NCI-H774 (cell line): ENCODE results near the gene TRIM72.
"Not testable (repeated sequence)": the region's sequence is repeated elsewhere in the genome, so short reads cannot be mapped to it uniquely, and the experiment has no call there.

ENCODE experiments used
- DNase-seq: peaks from one replicate; lab custom pipeline; 2025; lab: John Stamatoyannopoulos, UW

Gene TRIM72

DNA sequence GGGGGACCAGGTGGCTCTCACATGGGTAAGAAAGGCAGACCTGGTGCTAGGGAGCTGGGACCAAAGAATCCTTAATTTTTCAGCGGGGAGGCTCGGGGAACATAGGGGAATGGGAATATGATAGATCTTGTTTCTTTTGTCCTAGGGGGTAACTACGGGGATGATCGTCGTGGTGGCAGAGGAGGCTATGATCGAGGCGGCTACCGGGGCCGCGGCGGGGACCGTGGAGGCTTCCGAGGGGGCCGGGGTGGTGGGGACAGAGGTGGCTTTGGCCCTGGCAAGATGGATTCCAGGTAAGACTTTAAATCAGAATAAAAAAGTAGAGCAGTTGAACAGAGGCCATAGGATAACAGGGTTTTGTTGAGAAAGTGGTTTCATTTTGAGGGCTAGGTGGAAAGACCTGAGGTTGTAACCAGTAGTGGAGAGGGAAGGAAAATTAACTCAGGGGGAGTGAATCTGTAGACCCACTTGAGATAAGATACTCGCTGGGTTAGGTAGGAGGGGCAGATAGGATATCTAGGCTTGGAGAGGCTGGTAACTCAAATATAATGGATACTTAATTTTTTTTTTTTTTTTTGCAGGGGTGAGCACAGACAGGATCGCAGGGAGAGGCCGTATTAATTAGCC is 23.0 kb upstream of the TRIM72 start:
- DNase-seq = no peak

DNA sequence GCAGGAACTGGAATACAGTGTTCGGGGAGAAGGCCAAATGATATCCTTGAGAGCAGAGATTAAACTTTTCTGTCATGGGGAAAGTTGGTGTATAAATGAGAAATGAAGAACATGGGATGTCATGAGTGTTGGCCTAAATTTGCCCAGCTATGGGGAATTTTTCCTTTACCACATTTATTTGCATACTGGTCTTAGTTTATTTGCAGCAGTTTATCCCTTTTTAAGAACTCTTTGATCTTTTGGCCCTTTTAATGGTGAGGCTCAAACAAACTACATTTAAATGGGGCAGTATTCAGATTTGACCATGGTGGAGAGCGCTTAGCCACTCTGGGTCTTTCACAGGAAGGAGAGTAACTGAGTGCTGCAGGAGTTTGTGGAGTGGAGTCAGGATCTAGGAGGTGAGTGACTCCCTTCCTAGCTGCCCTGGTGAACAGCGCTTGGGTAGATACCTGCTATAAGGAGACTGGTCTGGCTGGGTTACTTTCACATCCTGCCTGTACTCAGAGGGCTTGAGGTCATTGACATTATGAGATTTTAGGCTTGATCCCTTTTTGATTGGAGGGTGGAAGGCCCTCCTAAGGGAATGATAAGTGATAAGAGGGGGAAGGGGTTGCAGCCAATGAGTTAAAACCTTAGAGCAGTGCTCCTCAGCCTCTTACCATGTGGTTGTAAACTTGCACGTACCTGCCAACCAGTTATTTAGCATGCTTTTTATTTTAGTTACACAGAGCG is 22.1 kb upstream of the TRIM72 start:
- DNase-seq = no peak

DNA sequence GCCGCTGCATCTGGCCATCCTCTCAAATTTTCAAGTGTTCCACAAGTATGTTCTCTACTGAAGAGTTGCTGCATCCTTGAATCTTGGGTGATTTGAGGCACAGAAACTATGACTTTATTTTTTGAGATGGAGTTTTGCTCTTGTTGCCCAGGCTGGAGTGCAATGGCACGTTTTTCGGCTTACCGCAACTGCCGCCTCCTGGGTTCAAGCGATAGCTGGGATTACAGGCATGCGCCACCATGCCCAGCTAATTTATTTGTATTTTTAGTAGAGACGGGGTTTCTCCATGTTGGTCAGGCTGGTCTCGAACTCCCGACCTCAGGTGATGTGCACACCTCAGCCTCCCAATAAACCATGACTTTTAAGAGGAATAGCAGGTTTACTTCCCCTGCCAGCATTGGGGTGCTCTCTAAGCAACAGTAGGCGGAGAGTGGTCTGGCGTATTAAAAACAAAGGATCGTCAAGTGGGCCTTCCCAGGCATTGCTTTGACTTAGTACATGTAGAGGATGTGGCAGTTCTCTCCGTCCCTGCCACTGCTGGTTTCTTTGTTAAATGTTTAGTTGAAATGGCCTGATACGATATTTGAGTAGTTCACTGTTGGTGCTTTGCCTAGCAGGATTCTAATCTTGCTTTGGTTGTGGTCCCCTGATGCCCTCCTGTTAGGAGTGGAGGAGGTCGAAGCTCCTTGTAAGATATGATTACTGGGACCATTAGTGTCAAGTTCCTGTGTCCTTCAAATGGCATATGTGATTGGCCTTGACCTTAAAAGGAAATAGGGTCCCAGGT is 20.9 kb upstream of the TRIM72 start:
- no peak for DNase-seq

DNA sequence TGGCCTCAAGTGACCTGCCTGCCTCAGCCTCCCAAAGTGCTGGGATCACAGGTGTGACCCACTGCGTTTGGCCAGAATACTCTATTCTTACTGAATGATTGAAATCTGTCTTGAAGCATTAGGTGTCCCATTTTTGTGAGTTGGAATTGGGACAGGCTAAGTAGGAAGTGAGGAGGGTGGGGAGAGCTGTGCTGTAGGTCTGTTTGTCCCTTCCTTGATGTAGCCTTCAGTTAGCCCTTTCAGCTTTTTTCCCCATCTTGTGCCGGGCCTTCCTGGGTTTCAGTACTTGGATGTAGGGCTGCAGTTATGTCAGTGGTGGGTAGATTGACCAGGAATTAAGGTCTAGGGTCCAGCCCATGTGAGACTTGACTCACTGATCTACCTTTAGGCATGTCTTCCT is 20.0 kb upstream of the TRIM72 start:
- no peak for DNase-seq

DNA sequence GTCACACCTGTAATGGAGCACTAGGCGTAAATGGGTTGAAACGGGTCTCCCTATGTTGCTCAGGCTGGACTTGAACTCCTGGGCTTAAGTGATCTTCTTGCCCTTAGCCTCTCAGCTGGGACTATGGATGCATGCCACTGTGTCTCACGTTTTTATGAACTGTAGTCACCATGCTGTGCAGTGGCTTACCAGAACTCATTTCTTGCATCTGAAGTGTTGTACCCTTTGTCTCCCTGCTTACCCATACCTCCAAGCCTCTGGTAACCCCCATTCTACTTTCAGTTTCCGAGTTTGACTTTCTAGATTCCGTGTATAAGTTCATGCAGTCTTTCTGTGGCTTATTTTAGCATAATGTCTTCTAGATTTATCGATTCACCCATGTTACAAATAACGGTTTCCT is 19.0 kb upstream of the TRIM72 start:
- DNase-seq = no peak

DNA sequence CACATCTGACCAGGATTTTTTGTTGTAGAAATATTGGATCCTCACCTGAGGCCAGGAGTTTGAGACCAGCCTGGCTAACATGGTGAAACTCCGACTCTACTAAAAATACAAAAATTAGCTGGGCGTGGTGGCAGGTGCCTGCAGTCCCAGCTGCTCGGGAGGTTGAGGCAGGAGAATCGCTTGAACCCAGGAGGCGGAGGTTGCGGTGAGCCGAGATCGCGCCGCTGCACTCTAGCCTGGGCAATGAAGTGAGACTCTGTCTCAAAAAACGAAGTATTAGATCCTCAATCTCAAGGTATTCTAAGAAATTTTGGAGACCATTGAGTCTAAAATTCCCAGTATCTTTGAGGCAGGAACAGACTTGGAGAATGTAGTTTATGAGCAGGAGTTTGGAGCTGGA is 18.1 kb upstream of the TRIM72 start:
- not testable (repeated sequence) for DNase-seq

DNA sequence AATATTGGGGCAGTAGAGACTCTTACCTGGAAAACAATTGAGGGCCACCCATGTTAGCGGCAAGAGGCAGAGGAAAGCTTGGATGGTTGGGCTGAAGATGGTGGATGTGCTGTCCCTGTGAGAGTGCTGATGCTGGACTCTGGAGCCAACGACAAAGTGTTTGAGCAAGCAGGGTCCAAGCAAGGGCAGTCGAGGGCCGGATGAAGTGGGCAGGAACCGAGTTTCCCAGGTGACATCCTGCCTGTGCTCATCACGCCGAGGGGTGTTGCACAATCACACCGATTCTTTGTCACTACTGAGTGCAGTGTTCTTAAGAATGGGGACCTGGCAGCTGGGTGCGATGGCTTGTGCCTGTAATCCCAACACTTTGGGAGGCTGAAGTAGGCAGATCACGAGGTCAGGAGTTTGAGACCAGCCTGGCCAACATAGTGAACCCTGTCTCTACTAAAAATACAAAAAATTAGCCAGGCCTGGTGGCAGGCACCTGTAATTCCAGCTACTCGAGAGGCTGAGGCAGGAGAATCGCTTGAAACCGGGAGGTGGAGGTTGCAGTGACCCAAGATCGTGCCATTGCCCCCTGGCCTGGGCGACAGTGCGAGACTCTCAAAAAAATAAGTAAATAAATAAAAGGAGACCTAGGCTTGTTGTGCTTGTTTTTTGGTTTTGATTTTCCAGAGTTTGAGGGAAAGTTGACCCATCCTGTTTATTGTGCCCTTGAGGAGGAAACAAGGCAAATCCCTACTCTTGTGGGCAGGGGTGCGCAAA is 17.4 kb upstream of the TRIM72 start:
- DNase-seq = no peak

DNA sequence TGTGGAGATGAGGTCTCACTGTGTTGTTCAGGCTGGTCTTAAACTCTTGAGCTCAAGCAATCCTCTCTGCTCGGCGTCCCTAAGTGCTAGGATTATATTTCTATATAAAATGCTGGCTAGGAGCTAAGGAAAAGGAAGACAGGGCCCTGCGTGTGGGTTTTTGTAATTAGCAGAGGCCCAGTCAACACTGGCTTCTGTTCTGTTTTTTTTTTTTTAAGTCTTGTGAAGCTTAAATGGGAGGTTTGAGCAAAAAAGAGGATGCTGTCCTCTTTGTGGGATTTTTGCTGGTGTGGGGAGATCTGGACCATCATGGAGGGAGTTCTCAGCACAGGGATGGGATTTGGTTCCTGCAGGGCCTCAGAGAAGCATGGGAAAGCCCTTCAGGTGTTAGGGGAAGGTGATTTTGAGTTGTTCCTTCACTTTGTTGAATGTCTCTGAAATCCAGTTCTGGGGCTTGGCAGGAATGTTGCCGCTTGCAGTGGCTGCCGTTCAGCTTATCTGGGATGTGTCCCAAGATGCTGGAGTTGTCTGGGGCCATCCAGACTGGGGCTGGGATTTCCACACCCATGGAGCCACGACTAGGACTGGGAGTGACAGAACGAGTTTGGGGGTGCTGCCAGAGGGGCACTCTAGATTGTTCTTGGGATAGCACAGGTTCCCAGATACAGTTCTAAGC is 15.6 kb upstream of the TRIM72 start:
- no peak for DNase-seq

DNA sequence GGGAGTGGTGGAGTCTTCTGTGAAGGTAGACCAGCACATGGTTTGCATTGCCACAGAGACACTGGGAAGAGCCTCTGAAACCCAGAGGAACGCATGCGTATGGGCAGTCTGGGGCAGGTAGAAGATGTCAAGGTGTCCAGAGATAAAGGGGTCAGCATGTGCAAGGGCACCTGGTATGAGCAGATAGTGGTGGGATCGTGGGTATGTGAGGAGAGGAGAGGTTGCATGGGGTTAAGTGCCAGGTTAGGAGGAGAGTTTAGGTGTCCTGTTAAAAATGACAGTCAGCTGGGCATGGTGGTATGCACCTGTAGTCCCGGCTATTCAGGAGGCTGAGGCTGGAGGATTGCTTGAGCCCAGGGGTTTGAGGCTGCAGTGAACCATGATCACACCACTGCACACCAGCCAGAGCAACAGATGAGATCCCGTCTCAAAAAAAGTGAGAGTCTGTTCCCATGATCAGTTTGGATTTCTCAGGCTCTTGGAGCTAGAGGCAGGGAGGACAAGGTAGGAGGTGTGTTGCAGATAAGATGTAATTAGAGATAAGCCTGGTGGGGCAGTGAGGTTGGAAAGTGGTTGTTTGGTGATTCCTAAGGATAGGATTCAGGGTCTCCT is 14.4 kb upstream of the TRIM72 start:
- no peak for DNase-seq

DNA sequence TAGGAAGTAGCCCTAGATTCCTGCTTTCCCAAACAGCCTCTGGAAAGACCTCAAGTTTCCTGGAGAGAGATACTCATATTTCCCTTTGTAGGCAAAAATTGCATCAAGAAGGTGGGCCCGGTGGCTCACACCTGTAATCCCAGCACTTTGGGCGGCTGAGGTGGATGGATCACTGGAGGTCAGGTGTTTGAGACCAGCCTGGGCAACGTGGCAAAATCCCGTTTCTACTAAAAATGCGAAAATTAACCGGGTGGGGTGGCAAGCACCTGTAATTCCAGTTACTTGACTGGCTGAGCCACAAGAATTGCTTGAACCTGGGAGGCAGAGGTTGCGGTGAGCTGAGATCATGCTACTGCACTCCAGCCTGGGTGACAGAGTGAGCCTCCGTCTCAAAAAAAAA is 13.8 kb upstream of the TRIM72 start:
- DNase-seq = not testable (repeated sequence)

DNA sequence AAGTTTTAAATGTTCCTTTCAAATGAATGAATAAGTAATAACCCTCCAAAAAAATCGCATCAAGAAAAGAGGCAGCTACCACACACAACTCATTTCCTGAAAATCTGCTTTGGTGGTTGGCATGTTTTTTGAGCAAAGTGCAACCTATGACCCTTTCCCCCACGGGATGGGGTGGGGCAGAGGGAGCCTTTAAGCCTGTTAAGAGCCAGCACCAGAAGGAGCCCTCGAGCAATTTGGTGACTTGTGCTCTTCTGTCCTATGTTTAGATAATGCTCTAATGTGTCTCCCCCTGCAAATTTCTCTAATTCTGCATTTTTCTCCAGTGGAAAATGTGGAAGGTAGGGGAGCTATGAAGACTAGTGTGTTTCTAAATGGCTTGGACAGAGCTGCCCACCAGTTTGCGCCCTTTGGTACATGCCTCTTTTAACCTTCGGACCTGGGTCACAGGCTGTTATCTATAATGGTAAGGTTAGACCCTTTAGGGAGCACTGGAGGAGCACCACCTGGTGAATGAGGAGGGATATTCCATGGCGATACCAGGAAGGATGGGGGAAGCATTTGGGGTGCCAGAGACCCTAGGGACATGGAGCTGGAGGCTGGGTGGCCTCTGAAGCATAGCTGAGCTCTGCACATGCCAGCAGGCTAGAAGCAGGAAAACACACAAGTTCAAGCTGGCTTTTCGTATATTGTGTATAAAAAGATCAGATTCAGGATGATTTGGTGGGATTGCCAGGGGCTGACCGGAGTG is 12.9 kb upstream of the TRIM72 start:
- no peak for DNase-seq

DNA sequence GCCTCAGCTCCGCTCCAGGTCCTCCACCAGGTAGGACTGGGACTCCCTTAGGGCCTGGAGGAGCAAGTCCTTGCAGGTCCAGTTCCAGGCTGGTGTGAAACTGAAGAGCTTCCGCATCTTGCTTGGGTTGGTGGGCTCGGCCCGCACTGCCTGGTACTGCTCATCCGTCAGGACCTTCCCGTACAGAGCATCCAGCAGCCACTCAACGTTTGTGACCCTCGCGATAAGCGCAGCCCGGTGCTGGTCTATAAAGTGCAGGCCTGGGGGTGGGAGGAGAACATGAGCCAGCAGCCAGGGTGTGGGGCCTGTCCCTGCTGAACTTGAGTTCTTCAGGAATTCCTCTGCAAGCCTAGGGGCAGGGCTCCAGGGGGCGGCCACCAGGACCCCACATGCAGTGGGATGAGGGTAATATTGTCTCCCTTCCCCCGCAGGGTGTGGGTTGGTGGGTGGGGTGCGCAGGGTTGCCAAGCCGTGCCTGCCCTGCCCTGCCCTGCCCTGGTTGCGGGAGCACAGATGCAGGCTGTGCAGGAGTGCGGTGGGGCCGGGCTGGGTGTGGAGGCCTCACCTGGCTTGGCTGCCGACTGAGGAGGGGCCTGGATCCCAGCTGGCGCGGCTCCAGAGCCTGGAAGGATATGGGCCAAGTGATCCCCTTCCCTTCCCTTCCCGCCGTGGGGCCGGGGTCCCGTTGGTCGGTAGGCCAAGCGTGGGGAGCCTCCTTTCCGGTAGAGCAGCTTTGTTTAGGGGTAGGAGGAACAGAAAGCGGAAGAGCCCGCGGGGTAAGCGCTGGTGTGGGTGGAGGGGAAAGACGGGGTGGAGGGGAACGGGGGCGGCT is 12.1 kb upstream of the TRIM72 start:
- no peak for DNase-seq

DNA sequence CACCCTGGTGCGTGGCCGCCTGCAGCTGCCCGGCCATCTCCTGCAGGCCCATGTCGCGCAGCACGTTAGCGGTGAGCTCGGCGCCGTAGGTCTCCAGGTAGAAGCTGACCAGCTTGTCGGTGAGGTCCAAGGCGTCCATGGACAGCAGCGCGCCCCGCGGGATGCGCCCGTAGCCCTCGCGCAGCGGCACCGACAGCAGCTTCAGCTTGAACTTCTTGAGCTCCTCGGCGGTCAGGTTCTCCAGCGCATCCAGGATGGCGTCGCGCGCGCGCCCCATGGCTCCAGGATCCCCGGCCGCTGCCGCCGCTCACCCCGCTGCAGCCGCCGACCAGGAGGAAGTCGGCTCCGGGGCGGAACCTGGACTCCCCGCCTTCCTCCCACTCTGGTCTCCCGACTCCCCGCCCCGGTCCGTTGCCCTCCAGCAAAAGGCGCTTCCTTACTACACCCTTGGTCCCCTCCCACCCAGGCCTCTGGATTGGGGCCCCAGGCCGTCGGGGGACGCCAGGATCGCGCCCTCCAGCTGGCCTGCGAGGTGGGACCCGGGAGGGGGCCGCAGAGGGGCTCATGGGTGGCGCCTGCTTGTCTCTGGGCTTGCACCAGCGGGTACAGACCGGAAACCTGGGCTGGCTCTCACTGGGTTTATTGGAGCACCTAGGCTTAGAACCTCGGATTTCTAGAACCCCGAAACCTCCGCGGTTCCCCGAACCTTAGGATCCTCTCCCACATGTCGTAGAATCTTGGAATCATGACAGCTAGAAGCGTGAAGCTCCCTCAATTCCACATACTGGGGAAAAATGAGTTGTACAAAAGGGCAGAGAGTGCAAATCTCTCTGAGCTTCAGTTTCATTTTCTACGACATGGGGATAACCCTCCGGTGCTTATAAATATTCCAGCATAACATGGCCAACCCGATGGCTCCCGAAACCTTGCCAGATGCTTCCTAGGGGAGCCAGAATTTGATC is 11.2 kb upstream of the TRIM72 start, which contains the start of gene PYCARD:
Gene PYCARD (minus strand): TSS at position 347 of the 962 bp plus-strand sequence. CDS start 70 bp downstream, at position 277.
- no peak for DNase-seq

DNA sequence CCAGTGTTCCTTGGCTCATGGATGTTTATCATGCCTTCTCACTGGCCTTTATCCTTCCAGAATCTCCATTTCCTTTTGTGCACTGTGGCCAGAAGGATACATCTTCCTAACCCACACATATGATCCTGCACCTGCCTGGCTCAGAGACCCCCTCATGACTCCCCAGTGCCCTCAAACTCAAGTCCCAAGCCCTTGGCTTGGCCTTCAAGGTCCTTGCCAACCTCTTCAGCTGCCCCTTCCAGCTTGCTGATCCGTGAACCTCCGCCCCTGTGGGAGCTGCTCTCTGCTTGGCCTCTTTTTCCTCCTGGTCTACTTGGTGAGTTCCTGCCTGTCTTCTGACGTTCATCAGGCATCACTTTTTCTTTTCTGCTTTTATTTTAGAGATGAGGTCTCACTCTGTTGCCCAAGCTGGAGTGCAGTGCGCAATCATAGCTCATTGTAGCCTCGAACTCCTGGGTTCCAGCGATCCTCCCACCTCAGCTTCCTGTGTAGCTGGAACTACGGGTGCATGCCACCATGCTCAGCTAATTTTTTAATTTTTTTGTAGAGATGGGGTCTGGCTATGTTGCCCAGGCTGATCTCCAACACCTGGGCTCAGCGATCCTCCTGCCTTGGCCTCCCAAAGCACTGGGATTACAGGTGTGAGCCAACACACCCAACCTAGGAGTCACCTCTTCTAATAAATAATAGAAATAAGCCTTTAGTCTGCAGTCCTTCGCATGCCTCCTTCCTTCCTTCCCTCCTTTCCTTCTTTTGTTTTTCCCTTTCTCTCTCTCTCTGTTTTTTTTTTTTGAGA is 8.8 kb upstream of the TRIM72 start:
- DNase-seq = no peak

DNA sequence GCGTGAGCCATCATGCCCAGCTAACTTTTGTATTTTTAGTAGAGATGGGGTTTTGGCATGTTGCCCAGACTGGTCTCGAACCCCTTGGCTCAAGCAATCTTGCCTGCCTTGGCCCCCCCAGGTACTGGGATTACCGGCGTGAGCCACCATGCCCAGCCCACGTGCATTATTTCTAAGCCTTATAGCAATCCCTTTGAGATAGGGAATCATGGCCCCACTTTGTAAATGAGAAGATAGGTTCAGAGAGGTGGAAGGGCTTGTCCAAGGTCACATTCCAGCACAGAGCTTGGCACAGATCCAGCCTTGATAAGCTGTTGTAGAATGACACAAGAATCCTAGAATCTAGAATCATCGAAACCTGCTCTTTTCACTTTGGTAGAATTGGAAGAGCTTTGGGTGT is 7.1 kb upstream of the TRIM72 start:
- no peak for DNase-seq

DNA sequence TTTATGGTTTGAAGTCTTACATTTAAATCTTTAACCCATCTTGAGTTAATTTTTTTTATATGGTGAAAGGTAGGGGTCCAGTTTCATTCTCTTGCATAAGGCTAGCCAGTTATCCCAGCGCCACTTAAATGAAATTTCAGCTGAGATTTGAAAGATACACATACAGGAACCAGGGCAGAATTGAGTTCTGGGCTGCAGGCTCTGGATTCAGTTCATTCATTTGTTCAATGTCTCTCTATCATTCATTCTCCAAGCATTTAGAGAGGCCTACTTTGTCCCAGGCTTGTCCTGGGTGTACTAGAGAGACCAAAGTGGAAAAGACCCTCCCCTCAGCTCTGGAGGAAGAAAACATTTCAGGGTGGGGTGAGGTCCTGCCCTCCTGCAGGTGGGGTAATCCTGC is 577 bp upstream of the TRIM72 start:
- DNase-seq = no peak

DNA sequence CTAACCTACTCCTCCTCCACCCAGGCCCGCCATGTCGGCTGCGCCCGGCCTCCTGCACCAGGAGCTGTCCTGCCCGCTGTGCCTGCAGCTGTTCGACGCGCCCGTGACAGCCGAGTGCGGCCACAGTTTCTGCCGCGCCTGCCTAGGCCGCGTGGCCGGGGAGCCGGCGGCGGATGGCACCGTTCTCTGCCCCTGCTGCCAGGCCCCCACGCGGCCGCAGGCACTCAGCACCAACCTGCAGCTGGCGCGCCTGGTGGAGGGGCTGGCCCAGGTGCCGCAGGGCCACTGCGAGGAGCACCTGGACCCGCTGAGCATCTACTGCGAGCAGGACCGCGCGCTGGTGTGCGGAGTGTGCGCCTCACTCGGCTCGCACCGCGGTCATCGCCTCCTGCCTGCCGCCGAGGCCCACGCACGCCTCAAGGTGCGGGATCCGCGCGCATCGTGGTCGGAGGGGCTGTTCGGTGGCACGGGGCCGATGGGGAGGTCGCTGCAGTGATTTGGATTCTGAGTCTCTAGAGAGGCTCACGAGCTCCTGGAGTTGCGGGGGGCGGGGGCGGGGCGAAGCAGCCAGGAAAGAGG is 878 bp downstream of the TRIM72 start:
- DNase-seq = no peak
